Thoracic aorta (tissue), 2 donors: ENCODE measurements around the gene CWC27. TPM values are rescaled to one million over a fixed set of nuclear protein-coding genes. Genes with fewer than 3 reads are reported as not detected.

Source experiments
- ATAC-seq: fragments of 150-250 bp; one replicate; pipeline ENCODE4 v1.8.0; 2017; ENCODE audit warnings: low read depth; ENCODE audit not compliant: insufficient number of reproducible peaks, low FRiP score
- DNase-seq: peaks from one replicate; pipeline ENCODE4 v3.0.0-alpha.2; 2020; ENCODE audit warnings: low spot score
- H3K27ac ChIP-seq, 2 donors: fragments of 200-600 bp; sonication (generic); 1 replicate in 1 of 2; 2 replicates in 1 of 2; pipeline ENCODE4 v1.5.1; 2016; ENCODE audit warnings: mild to moderate bottlenecking in 2 of 2, moderate library complexity in 2 of 2
- H3K27me3 ChIP-seq: fragments of 200-600 bp; sonication (generic); replicated peaks from 2 replicates; pipeline ENCODE4 v1.6.0; 2016; ENCODE audit warnings: mild to moderate bottlenecking; ENCODE audit not compliant: insufficient read depth
- H3K36me3 ChIP-seq: fragments of 200-600 bp; sonication (generic); one replicate; pipeline ENCODE4 v1.5.1; 2016
- H3K4me1 ChIP-seq, 2 donors: fragments of 200-600 bp; sonication (generic); 1 replicate in 1 of 2; 2 replicates in 1 of 2; pipeline versions ENCODE4 v1.5.1 to v1.6.0; 2016; ENCODE audit warnings: low read depth in 2 of 2, mild to moderate bottlenecking in 1 of 2; ENCODE audit not compliant: control insufficient read depth in 1 of 2
- H3K4me3 ChIP-seq: fragments of 200-600 bp; sonication (generic); 2 replicates; pipeline ENCODE4 v1.5.1; 2016; ENCODE audit warnings: mild to moderate bottlenecking
- H3K9me3 ChIP-seq: fragments of 200-600 bp; sonication (generic); 2 replicates; pipeline ENCODE4 v1.5.1; 2016
- total RNA-seq, 2 donors: library from RNA; depleted of rRNA; stranded (reverse); fragments of >200 nt; gene quantifications; one replicate each; pipeline versions ENCODE4 v1.1.0 to v1.2.3, GENCODE V29; 2016
- TF ChIP-seq, protein P1 (sequence below): fragments of 200-600 bp; sonication (generic); IDR thresholded peaks from one replicate; pipeline ENCODE4 v1.5.1; 2019; ENCODE audit warnings: antibody characterized with exemption

Gene CWC27
- total RNA-seq, 2 donors from 2014 or later: 13.4 to 24.8 TPM

DNA sequence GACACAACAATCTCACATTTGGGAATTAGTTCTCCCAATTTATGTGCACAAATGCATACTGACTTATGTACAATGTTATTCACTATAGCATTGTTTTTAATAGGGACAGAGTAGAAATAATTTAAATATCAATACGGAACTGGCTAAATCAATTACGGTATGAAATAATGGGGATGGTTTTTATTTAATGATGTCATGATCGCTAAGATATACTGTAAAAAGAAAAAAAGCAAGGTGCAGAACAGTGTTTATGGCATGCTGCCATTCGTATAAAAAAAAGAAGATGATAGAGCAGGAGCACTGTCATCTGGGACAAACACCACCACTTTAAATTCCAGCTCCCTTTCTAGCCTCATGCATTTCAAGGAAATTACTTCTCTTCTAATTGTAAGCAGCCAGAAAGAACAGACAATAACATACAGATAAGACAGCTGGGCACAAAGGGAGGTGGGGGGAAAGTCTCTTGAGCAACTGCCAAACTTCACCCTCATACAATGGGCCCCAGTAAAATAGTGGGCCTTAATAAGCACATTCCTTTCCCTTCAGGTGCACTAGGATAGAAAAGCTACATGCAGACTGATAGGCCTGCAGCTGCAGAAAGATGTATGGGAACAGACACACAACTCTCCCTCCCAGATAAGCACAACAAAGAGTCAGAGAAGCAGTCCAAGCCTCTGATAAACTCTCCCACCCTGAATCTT is 8.6 kb upstream of the CWC27 start:
- H3K27ac ChIP-seq: no peak overlapping the region
- TF ChIP-seq, protein P1, sequence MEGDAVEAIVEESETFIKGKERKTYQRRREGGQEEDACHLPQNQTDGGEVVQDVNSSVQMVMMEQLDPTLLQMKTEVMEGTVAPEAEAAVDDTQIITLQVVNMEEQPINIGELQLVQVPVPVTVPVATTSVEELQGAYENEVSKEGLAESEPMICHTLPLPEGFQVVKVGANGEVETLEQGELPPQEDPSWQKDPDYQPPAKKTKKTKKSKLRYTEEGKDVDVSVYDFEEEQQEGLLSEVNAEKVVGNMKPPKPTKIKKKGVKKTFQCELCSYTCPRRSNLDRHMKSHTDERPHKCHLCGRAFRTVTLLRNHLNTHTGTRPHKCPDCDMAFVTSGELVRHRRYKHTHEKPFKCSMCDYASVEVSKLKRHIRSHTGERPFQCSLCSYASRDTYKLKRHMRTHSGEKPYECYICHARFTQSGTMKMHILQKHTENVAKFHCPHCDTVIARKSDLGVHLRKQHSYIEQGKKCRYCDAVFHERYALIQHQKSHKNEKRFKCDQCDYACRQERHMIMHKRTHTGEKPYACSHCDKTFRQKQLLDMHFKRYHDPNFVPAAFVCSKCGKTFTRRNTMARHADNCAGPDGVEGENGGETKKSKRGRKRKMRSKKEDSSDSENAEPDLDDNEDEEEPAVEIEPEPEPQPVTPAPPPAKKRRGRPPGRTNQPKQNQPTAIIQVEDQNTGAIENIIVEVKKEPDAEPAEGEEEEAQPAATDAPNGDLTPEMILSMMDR: no peak
- no peaks in the 10 kb centered on the region for H3K27me3 ChIP-seq
- no peak overlapping the region for H3K4me3 ChIP-seq
- H3K9me3 ChIP-seq: no peaks in the 10 kb centered on the region
- peaks cover 0 to 8% of the 10 kb centered on the region in 2 donors for H3K4me1 ChIP-seq
- ATAC-seq (no peak), DNase-seq (no peak)
- H3K36me3 ChIP-seq: no peaks in the 10 kb centered on the region

DNA sequence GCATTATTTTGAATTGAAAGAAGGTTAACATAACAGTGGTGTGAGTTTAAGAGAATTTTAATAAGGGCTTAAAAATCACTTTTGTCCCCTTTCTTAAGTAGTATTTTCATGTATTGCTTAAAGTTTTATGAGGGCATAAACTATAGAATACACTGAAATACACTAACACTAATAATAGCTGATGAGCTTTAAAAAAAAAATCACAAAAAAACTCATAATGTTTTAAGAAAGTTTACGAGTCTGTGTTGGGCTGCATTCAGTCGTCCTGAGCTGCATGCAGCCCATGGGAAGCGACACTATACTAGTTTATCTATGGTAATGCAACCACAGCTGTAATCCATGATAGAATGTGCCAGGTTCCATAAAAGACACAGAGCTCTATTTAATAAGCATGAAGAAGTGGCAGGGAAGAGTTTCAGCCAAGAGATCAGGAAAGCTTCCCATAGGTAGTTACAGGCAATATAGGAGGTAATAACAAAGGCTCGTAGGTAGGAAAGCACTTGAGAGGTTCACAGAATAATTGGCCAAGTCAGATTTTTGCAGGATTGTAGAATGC is 4.7 kb upstream of the CWC27 start:
- no peak for ATAC-seq
- TF ChIP-seq, protein P1: no peak

DNA sequence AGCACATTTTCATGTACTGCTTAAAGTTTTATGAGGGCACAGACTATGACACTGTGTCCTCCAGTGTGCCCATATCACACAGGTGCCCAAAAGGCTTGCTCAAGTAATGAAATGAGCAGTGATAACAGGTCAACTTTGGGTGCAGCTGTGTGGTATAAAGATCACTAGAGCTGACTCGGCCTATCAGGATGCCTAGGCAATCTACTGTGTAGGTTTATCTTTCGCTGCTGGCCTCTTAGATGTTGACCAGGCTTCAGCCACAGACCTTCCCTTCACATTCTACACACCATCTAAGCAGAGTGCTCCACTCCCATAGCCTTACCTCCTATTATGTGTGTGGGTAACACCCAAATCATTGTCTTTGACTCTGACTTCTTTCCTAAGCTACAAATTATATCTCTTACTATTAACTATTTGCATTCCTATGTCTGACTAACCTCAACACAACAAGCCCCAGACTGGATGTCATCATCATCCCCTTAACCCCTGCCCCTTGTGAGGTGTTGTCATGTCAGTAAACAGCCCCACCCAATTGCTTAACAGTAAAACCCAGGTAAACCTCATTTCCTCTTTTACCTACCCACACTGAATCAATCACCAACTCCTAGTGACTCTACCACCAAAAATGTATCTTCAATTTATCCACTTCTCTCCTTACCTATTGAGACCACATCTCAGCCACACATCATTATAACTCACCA is 2.8 kb upstream of the CWC27 start:
- no peak for ATAC-seq
- DNase-seq: no peak
- Histone ChIP-seq H3K4me1 (peaks cover 35 to 44% of the 10 kb centered on the region in 2 donors), H3K9me3 (no peaks in the 10 kb centered on the region), H3K27me3 (no peaks in the 10 kb centered on the region), H3K4me3 (no peak overlapping the region), H3K27ac (no peak overlapping the region), H3K36me3 (no peaks in the 10 kb centered on the region)
- TF ChIP-seq, protein P1: no peak

More for the DNA sequence above, 4.7 kb upstream of the CWC27 start:
- Histone ChIP-seq H3K4me1 (peaks cover 20 to 32% of the 10 kb centered on the region in 2 donors), H3K4me3 (no peak overlapping the region), H3K27me3 (no peaks in the 10 kb centered on the region), H3K36me3 (no peaks in the 10 kb centered on the region), H3K27ac (no peak overlapping the region), H3K9me3 (no peaks in the 10 kb centered on the region)
- no peak for DNase-seq

DNA sequence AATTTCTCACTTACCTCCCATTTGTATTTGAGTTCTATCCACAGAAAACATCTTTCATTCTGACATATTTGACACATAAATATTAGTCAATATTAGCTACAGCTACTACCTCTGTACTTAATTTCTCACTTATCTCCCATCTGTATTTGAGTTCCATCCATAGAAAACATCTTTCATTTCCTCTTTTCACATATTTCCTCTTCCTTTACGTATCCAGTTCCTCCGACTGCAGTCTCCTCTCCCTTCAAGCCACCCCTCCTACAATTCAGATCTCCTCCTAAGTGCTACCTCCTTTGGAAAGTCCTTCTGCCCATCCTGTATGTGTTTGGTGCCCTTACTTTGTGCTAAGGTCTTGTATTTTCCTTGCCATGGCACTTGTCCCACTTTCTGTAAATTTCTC is 1.8 kb upstream of the CWC27 start:
- TF ChIP-seq, protein P1: no peak
- H3K27me3 ChIP-seq: no peaks in the 10 kb centered on the region
- no peak overlapping the region for H3K27ac ChIP-seq
- H3K4me1 ChIP-seq: peaks cover 35 to 44% of the 10 kb centered on the region in 2 donors
- no peaks in the 10 kb centered on the region for H3K9me3 ChIP-seq
- ATAC-seq: no peak
- H3K4me3 ChIP-seq: peak overlapping the region; percentile 87
- no peaks in the 10 kb centered on the region for H3K36me3 ChIP-seq
- no peak for DNase-seq

DNA sequence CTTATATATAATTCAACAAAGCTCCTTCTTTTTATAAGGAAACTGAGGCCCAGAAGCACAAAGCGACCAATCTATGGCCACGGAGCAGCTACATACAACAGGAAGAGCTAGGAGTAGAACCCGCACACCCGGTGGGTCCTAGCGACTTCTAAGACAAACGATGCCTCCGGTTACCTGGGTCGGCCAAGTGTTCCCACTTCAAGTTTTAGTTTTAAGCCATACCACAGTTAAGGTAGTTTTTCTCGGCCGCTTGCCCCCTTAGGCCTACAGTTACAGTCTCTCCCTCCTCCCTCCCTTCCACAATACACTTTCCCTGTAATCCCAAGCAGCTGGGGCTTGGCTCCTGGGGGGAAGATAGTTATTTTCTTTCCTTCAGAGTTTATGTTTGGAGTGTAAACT is 772 bp upstream of the CWC27 start:
- Histone ChIP-seq H3K4me1 (peaks cover 35 to 44% of the 10 kb centered on the region in 2 donors), H3K27me3 (no peaks in the 10 kb centered on the region), H3K36me3 (no peaks in the 10 kb centered on the region), H3K9me3 (no peaks in the 10 kb centered on the region), H3K27ac (peak overlapping the region; percentile 77 to 85), H3K4me3 (peak overlapping the region; percentile 87)
- TF ChIP-seq, protein P1: no peak
- DNase-seq (no peak), ATAC-seq (no peak)
